ENCODE results near the gene TLR9.

The TLR9 gene

DNA sequence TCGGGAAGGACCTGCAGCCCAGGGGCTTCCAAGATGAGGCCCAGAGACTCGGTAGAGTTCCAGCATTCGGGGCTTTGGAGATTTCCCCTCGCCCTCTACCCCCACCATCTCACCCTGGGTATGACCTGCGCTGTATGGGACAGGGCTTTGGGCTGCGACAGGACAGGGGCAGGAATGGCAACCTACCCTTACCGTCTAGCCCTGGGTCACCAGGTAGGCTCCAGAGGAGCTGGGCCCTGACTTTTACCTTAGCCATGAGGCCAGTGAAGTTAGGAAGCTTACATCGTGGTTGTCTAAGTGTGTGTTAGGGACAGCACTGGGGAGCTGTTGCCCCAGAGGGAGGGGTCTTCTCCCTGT, 20.8 kb upstream of the TLR9 start:
- DNase-seq: no peak

- DNase-seq: peak; percentile 22
Observed at GRCh38 chr3:52245322-52246263, 20.1 kb upstream of the TLR9 start, which contains the start of gene PPM1M. Gene PPM1M (plus strand): TSS chr3:52245759. CDS start chr3:52245825, 66 bp downstream.

GRCh38 chr3:52243791-52244628, 18.6 kb upstream of the TLR9 start:
- no peak for DNase-seq

- no peak for DNase-seq
Observed at GRCh38 chr3:52242039-52242438, 16.6 kb upstream of the TLR9 start.

GRCh38 chr3:52240886-52241370, 15.5 kb upstream of the TLR9 start:
- peak; percentile 51 for DNase-seq

DNA sequence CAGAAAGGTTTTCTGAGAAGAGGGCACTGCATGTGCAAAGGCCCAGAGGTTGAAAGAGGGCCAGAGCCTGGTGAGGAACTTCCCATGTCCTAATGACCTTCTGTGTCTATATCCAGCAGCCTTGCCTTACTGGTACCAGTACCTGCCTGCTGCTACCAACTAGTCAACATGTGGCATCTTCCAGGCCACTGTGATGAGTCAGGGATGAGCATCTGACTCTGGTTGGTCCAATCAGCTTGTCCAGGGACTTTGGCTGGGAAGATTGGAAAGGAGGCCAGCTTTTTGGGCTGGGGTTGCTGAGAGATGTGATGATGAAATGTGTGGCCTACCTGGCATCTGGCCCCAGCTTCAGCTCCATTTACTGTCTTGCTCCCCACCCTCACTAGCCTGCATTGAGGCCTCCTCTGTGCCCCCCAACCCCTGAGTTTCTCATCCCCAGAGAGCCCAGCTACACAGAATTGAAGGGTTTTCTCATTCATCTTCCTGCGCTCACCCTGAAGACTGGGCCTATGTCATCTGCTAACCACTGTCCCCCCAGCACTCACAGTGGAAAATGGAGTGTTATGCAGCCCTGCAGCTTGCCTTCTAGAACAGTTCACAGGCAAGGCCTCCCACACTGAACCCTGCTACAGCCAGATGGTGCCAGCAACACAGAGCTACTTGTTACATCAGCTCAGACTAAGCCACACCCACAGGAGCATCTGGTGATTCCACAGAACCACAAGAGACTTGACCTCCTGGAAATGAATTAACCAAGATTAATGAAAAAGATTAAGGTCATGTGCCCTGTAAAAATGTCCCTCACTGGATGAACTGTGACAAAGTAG, 14.8 kb upstream of the TLR9 start:
- DNase-seq: peak; percentile 72

GRCh38 chr3:52238761-52239701, 13.6 kb upstream of the TLR9 start, which contains the start of gene TWF2:
Gene TWF2 (minus strand): TSS chr3:52239158. CDS start chr3:52239016, 142 bp downstream.
- DNase-seq: peak; percentile 74

- no peak for DNase-seq
Observed at GRCh38 chr3:52238193-52238760, 12.8 kb upstream of the TLR9 start.

GRCh38 chr3:52237657-52238172, 12.3 kb upstream of the TLR9 start:
- no peak for DNase-seq

- DNase-seq: no peak
Observed at GRCh38 chr3:52237006-52237656, 11.7 kb upstream of the TLR9 start.

DNA sequence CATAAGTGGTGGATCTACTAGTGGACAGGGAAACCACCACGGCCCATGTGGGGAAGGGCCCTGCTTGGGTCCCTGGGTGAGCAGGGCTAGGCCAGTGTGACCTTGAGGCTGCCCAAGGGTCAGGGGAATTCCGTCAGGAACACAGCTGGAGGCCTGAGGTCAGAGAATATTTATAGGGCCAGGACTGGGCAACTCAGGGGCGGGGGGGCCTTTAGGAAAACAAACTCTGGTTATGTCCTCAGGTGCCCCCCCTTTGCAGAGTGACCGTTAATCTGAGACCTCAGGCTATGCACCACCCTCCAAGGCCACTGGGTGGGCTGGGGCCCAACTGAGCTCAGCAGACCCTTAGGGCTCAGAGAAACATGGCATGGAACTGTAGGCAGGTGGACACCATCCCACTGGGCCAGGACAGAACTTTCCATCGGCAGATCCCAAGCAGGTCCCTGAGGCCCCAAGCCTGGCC, 11.0 kb upstream of the TLR9 start:
- no peak for DNase-seq

DNA sequence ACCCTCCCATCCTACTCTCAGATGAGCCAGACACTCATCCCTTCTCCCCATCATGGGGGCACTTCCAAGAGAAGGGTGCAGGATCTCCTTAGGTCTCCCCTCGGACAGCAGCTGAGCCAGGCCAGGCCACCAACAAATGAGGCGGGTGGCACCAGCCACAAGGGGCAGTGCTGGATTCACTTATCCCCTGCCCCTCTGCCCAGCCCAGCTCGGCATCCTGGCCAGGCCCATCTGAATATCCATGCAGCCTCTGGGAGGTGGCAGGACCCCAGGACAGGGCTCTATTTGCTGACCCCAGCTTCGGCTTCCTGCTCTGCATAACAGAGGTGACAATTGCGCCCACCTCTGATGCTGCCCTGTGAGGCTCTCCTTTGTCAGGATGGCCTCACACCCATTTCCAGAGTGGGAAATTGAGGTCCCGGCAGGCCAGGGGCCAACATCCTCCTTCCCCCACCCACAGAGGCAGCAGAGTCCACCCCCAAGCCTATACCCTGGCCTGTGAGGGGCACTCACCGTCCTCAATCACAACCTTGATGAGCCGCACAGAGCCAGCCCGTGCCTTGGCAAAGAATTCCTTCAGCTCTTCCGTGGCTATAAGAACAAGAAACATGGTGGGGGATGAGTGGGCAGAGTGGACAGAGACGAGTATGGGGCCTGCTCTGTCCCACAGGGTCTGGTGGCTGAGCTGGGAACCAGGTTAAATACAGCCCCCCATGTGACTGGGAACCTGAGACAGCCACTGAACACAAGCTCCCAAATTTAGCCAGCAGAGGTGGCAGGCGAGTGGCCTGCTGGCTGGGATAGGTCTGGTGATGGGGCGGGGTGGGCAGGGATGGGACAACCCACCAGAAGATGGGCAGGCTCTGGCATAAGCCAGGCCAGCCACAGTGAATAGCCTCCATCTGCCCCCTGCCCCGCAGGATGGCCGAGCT, 9.3 kb upstream of the TLR9 start:
- DNase-seq: no peak

DNA sequence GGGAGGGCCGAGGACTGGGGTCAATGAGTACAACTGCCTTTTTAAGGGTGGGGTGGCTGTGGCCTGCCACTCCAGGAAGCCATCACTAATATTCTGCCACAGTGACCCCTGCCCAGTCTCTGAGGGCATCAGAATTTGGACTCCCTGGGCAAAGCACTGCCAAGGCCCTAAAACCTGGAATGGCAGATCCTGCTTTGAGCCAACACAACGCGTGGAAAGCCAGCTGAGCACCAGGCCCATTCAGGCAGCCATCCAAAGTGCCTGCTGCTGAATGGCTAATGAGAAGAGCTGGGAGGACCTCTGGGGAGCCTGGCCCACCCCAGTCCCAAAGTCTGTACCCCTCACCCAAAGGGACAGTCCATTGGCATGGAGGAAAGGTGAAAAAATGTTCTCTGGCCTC, 8.5 kb upstream of the TLR9 start:
- no peak for DNase-seq

DNA sequence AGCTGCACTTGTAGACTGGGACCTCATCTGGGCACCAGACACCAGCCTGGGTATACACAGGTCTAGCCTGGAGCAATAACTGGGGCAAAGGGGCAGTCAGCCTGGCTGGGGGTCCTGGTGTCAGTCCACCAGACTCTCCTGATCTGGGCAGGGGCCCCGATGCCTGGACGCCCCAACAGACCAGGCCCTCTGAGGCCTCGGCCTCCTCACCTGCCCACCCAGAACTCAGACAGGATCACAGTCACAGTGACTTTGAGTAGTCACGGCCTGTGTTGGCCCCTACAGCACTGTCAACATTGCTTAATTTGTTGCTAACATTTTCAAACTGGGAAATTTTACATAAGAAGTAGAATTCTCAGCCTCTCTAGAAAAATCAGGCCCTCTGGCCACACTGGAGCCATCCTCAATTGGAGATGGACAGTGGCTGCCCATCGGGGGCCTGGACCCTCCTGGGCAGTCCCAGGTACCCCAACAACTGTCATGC, 7.7 kb upstream of the TLR9 start:
- no peak for DNase-seq

- DNase-seq: no peak
Observed at GRCh38 chr3:52232279-52233107, 7.0 kb upstream of the TLR9 start.

DNA sequence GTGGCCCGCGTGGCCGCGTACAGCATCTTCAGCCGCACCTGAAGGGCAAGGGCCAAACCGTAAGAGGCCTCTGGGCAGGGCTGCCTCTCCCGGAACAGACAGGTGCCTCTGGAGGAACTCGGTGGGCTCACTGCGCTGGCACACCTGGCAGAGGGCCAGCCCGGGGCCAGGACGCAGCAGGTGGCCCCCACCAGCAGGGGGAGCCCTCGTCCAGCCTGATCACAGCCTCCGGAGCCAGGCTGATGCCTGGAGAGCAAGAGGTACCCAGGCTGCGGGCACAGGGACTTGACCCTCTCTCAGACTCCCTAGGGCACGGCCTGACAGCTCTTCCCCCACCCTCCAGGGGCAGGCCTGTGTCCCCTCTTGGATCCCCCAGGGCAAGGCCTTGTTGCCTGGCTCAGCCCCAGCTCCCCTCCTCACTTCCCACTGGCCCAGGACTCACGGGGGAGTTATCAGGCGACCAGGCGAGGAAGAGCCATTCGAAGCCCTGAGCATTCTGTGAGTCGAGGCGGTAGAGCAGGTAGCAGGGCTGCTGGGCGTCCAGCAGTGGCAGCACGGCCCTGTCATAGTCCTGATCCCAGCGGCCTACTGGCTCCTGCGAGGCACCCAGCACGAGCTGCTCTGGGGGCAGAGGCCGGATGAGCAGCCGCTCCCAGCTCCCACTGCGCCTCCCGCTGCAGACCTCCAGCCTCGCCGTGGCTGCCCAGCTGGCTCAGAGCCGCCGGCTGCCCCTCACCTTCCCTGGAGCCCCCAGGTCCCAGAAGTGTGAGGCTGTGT, 6.2 kb upstream of the TLR9 start:
- peak; percentile 43 for DNase-seq

DNA sequence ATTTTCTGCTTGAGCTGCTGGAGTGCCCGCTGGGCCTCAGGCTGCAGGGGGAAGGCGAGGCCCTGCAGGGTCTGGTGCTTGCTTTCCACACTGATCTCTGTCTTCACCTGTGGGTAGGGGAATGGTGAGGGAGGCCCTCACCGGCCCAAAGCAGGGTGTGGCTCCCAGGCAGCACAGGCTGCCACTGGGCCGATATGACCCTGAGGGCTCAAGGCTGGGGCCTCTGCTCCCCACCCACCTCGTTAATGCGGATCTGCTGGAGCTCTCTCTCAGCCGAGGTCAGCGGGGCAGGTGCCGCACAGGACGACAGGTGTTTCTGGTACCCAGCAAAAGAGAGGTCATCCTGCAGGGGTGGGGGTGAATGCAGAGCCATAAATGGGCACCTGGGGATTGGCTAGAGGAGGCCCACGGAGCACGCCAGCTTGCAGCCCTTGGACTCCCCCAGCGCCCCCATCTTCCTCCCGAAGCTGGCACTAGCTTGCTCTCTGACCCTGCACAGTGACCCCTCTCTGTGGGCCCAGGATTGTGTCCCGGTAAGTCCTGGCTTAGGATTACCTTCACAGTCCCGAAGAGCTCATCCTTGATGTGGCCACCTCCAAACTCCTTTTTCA, 5.5 kb upstream of the TLR9 start:
- no peak for DNase-seq

Measured in NCI-H146 (cell line).